HuH-7.5 (cell line): Measurements from ENCODE around the gene C20orf141.
"Not testable (repeated sequence)": the region's sequence is repeated elsewhere in the genome, so short reads cannot be mapped to it uniquely, and the experiment has no call there.

Experiments
- DNase-seq: peaks from one replicate; pipeline ENCODE4 v3.0.0; 2011; ENCODE audit warnings: low spot score

Gene C20orf141, protein sequence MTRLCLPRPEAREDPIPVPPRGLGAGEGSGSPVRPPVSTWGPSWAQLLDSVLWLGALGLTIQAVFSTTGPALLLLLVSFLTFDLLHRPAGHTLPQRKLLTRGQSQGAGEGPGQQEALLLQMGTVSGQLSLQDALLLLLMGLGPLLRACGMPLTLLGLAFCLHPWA

DNA sequence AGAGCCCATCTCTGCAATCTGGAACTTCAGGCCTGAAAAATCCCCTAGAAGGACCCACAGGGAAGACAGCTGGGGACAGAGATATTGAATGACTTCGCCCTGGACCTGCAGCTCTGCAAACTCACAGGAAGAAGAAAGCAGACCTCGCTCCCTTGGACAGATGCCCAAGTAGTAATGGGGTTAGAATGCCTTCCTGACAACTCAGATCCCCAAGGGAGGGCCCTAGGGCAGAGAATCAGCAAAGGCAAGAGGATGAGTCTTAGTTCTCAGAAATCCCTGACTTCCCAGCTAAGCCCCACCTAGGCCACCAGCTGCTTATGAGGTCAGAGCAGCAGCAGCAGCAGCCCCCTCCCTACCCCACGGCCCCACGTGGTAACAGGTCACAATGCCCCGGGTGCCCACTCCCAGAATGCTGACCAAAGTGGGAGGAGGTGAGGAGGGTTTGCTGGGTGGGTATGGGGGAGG is at the start of gene C20orf141:
Gene C20orf141, plus strand, starts transcription at position 401 of the 465 bp plus-strand sequence. CDS start 198 bp downstream, outside the sequence.
- DNase-seq = no peak

DNA sequence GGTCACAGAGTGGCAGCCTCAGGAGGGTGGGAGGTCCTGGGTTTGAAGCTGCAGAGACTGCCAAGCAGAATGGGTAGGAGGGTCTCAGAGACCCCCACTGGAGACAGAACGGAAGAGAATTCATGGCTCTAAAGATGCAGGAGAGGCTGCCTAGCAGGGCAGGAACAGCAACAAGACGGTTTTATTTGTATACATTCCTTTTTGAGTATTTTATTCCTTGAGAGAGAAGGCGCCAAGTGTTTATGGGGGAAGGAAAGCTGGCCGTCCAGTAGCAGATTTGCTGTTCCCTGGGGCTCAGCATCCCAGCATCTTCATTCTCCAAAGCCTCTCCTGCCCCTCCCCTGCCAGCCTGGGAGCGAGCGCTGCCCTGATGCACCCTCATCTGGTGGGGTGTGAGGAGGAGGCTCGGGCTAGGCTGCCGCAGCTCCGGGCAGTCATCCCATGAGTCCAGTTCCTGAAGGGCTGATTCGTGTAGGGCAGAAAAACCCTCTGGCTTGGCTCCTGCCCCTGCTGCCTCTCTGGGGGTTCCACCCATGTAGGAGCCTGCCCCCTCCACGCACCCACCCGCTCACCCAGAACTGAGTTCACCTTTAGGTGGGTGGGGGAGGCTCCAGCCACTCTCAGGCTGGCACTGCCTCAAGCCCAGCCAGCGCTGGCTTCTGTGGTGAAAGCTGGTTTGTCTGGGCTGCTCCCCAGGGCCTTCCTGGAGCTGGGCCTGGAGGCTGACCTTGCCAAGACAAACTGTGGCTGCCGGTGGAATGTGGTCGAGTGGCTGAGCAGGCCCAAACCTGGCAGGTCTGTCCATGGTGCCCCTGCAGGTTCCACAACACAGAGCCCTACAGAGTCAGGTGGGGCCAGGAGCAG is 46.8 kb upstream of the C20orf141 start:
- DNase-seq = no peak

GRCh38 chr20:2768632-2769015 is 46.2 kb upstream of the C20orf141 start:
- DNase-seq = no peak

DNA sequence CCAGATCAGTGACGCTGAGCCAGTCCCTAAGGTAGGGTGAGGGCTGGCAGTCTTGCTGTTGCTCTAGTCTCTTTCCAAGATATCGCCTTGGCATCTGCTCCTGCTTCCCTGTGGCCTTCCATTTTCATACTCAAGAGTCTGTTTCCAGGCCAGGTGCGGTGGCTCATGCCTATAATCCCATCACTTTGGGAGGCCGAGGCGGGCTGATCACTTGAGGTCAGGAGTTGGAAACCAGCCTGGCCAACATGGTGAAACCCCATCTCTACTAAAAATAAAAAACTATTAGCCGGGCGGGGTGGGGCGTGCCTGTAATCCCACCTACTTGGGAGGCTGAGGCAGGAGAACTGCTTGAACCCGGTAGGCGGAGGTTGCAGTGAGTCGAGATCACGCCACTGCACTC is 44.7 kb upstream of the C20orf141 start:
- DNase-seq = not testable (repeated sequence)

GRCh38 chr20:2771631-2772080 is 43.1 kb upstream of the C20orf141 start:
- no peak for DNase-seq

DNA sequence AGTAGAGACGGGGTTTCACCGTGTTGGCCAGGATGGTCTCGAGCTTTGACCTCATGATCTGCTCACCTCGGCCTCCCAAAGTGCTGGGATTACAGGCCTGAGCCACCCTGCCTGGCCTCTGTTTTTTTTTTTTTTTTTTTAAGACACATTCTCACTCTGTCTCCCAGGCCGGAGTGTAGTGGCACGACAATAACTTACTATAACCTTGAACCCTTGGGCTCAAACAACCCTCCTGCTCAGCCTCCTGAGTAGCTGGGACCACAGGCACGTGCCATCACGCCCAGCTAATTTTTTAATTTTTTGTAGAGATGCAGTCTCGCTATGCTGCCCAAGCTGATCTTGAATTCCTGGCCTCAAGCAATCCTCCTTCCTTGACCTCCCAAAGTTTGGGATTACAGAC is 41.0 kb upstream of the C20orf141 start:
- no peak for DNase-seq

DNA sequence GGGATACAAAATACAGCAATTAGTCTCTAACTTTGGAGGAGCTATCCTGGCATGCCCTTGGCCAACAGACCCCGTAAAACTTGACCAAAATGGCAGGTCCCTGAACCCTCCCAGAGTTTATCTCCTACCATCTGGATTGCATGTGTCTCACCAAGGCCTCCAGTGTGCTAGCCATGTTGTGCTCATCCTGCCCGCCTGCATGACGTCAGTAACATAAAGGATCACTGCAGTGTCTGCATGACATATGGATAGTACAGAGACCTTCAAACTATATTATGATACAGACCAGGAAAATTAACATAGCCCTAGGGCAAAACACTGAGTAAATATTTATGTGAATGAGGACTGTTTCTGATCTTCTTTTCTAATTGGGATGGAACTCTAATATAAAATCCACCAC is 39.6 kb upstream of the C20orf141 start:
- DNase-seq = no peak

DNA sequence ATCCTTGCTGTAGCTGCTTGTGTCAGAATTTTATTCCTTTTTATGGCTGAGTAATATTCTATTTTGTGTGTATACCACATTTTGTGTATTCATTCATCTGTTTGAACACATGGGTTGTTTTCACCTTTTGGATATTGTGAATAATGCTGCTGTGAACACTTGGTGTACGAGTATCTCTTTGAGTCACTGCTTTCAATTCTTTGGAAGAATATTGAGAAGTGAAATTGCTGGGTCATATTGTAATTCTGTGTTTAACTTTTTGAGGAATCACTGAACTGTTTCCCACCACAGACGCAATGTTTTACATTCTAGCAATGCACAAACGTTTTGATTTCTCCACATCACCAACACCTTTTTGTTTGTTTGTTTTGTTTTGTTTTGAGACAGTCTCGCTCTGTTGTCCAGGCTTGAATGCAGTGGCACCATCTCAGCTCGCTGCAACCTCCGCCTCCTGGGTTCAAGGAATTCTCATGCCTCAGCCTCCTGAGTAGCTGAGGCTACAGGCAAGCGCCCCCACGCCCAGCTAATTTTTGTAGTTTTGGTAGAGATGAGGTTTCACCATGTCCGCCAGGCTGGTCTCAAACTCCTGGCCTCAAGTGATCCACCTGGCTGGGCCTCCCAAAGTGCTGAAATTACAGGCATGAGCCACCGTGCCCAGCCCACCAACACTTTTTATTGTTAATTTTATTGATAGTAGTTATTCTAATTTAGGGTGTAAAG is 36.0 kb upstream of the C20orf141 start:
- no peak for DNase-seq

GRCh38 chr20:2780948-2781347 is 33.8 kb upstream of the C20orf141 start:
- DNase-seq = no peak

- no peak for DNase-seq
These were observed 30.8 kb upstream of the C20orf141 start for GRCh38 chr20:2783908-2784566.

GRCh38 chr20:2793471-2793870 is 21.3 kb upstream of the C20orf141 start:
- DNase-seq = no peak

DNA sequence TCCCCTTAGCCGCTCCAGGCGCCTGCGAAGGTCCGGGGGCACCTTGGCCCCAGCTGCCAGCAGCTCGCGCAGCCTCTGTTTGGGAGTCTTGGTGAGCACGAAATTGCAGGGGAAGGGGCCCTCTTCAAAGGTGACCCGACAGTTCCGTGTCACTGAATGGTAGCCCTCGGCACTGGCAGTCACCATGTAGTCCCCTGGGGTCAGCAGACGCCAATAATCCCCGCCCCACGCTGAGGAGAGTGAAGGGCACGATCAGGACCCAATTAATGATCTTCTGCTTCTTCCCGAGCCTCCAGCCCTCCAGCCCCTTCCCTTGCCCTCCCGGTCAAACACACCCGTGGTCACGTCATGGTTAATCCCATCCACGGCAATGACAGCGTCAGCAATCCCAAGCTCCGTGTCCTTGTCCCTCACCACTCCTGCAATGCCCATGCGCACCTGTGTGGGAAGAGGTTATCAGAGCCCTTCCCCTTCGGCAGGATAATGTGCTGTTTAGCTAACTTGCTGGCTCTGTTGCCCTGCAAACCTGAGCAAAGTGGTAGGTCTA is 20.5 kb upstream of the C20orf141 start:
- DNase-seq = no peak

DNA sequence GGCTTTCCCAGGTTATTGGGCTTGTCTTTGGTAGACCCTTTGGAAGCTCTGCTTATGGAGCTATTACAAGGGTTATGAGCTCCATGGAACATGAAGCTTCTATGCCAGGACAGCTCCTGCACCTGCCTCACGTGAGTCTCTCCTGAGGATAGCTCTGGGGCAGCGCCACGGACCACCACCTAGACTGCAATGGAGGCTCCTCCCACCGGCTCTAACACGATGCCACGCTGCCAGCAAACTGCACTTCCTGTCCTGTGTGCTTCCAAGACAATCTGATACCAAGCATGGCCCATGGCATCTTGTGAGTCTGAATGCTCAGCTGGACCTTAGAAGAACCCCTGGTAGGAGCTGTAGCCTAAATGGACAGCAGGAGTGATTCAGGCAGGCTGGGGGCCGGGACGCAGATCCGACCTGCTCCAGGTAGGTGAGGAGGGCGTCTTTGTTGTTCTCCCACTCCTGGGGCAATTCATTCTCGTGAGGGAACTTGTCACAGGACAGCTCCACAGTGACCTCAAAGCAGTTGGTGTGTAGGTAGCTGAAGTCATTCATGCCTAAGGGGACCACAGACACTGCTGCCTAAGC is 19.8 kb upstream of the C20orf141 start:
- DNase-seq = no peak

- DNase-seq = no peak
These were observed 19.3 kb upstream of the C20orf141 start for GRCh38 chr20:2795451-2795850.

DNA sequence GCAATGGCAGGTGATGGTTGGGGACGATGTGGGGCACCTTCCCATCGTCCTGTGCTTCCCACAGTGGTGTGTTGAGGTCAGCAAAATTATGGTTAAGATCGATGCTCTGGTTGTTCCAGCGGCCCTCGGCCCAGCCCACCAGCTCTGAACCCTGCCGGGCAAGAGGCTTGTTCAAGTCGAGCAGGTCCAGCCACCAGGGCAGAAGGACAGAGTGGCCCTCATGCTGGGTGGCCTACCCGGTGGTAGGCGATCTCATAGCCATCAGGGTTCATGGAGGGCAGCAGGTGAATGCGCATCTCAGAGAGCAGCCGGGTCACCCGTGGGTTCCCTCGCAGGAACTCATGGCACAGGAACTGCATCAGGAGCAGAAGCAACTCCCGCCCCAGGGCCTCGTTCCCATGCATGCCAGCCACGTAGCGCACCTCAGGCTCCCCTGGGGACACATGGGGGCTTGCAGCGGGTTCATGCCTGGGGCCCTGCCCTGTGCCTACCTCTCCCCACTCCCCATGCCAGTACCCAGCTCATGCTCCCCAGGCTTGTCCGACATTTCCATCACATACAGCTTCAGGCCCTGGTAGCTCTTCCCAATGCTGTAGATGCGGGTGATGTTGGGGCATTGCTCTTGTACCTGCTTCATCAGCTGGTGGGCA is 18.7 kb upstream of the C20orf141 start:
- DNase-seq = no peak

DNA sequence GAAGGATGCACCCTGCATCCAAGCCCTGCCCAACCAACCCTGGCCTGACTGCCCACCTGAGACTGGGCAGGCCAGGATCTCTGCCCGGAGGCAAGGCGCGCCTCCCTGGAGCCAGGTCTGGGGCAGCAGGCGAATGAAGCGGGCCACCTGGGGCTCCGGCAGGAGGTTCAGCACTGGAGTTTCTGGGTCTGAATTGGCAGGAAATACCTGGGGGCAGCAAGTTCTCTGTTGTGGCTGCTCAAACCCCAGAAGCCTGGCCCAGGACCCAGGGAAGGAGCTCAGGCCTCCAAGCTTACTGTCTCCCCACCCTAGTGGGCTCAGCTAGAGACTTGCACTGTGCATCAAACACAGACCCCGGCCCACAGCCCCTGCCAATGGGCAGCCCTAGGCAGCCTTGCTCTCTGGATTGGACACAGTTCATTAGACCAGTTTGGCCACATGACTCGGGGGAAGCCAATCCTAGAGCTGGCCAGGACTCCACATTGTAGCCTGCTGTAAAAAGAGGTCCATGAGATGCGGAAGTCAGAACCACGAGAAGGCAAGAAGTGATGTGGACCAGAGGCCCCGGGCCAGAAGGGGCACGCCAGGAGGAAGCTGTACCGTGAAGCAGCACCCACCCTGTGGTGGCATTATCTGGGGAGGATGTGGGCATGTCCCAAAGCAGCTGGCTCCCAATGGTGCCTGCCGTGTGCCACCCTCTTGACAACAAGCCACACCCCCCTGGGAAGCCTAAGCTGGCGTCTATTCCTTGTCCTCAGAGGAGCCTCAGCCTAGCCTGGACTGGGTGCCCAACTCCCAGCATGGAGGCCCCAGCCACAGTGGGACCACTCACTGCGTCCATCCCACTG is 17.4 kb upstream of the C20orf141 start:
- DNase-seq = no peak

GRCh38 chr20:2798095-2798805 is 16.5 kb upstream of the C20orf141 start:
- no peak for DNase-seq

GRCh38 chr20:2798814-2799213 is 16.0 kb upstream of the C20orf141 start:
- DNase-seq = no peak

GRCh38 chr20:2799271-2799670 is 15.5 kb upstream of the C20orf141 start:
- no peak for DNase-seq
